ENCODE results near the gene CCDC88A. TPM values are rescaled to one million over a fixed set of nuclear protein-coding genes. Genes with fewer than 3 reads are reported as not detected.

CCDC88A gene
- total RNA-seq, 1 donor = 111 TPM

- peak; percentile 8 for DNase-seq (ENCODE audit: low read depth)
- TF ChIP-seq CTCF (IDR thresholded peaks at IDR 0.05; ENCODE audit: insufficient read depth, low read length) = no peak
- peak overlapping the region; percentile 93 for H3K4me3 ChIP-seq (ENCODE audit: low read depth, low read length)
These were observed 2.7 kb downstream of the CCDC88A start for GRCh38 chr2:55416786-55417568.

- DNase-seq (ENCODE audit: low read depth) = no peak
- TF ChIP-seq CTCF (IDR thresholded peaks at IDR 0.05; ENCODE audit: insufficient read depth, low read length) = no peak
- H3K4me3 ChIP-seq (ENCODE audit: low read depth, low read length) = no peak overlapping the region
These were observed 4.4 kb downstream of the CCDC88A start for GRCh38 chr2:55415300-55415699.

DNA sequence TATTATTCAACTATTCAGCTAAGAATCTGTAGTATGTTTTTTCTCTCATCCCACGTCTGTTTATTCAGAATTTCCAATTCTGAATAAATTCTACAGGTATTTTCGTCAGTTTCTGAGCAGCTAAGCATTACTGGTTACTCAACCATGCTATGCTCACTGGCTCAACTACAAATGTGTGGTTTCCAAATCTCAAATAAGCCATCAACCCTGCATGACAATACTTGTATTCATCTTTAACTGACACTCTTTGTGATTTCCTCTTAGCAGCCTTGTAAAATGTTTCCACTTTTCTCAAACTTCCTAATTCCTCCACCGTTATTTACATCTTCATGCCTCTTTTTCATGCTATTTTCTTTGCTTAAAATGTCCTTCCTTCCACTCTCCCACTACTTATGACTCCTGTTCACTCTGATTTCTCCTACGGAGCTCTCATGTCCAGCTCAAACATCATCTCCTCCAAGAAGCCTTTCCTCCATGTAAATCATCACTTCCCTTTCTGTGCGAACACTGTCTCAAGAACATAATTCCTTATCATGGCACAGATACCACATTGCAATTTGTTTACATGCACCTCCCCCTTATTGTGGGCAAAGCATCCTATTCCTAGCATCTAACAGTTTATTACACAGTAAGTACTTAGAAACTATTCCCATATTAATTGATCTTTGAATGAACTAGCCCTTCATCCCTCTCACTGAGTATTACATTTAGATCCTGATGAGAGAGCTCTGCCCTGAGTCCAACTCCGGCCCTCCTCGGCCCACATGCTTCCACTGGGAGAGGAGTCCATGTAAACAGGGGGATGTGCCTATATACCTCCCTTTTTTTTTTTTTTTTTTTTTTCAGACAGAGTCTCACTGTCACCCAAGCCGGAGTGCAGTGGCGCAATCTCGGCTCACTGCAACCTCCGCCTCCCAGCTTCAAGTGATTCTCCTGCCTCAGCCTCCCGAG, 10.5 kb downstream of the CCDC88A start:
- peak; percentile 35 for DNase-seq (ENCODE audit: low read depth)
- TF ChIP-seq CTCF (IDR thresholded peaks at IDR 0.05; ENCODE audit: insufficient read depth, low read length) = no peak
- peak overlapping the region; percentile 33 for H3K4me3 ChIP-seq (ENCODE audit: low read depth, low read length)

DNA sequence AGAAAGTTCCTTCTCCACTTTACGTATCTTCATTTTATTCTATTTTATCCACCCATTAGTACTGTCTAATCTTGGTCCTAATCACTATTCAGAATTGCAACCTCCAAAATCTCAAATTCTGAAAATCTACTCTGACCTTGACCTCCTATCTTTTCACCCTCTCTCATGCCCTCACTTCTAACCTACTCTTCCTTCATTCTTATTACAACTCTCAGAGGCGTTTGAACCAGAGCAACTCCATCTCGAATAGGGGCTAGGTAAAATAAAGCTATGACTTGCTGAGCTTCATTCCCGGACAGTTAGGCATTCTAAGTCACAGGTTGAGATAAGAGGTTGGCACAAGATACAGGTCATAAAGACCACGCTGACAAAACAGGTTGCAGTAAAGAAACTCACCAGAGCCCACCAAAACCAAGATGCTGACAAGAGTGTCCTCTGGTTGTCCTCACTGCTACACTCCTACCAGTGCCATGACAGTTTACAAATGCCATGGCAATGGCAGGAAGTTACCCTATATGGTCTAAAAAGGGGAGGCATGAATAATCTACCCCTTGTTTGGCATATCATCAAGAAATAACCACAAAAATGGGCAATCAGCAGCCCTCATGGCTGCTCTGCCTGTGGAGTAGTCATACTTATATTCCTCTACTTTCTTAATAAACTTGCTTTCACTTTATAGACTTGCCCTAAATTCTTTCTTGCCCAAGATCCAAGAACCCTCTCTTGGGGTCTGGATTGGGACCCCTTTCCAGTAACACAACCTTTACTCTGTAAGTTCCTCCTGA, 11.4 kb downstream of the CCDC88A start:
- peak; percentile 61 for DNase-seq (ENCODE audit: low read depth)
- H3K4me3 ChIP-seq (ENCODE audit: low read depth, low read length) = peak overlapping the region; percentile 33
- no peak for TF ChIP-seq CTCF (IDR thresholded peaks at IDR 0.05; ENCODE audit: insufficient read depth, low read length)

DNA sequence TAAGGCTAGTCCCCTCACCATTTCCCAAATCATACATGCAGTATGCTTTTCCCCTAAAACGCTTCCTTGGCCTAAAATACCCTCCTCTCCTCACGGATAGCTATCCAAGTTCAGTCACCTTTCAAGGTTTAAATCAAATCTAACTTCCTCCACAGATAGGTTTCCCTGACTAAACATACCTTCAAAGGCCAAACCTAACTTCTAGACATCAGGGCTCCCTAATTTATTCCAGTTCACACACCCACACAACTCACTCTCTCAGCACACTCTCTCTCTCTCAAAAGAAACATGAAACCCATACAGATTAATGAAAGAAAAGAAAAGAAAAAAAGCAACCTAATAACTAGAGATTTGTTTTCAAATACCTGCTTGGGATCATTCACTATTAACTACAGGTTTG, 14.5 kb downstream of the CCDC88A start:
- DNase-seq (ENCODE audit: low read depth) = no peak
- TF ChIP-seq CTCF (IDR thresholded peaks at IDR 0.05; ENCODE audit: insufficient read depth, low read length) = no peak
- H3K4me3 ChIP-seq (ENCODE audit: low read depth, low read length) = no peak overlapping the region

- no peak for TF ChIP-seq CTCF (IDR thresholded peaks at IDR 0.05; ENCODE audit: insufficient read depth, low read length)
- no peak overlapping the region for H3K4me3 ChIP-seq (ENCODE audit: low read depth, low read length)
- DNase-seq (ENCODE audit: low read depth) = no peak
These were observed 16.2 kb downstream of the CCDC88A start for GRCh38 chr2:55403256-55403998.
